ENCODE results near the gene SYNPO2.

- TF ChIP-seq TAF1 (IDR thresholded peaks at IDR 0.05; ENCODE audit: borderline replicate concordance, low read depth, low read length): no peak
- no peak for TF ChIP-seq POLR2A (IDR thresholded peaks at IDR 0.05; ENCODE audit: low read depth, low read length)
- TF ChIP-seq POLR2AphosphoS5 (IDR thresholded peaks at IDR 0.05; ENCODE audit: low read depth, low read length): no peak
Observed at GRCh38 chr4:118955515-118955914, 66.9 kb downstream of the SYNPO2 start.
